Stimulated activated naive CD8-positive, alpha-beta T cell treated with anti-CD3 and anti-CD28 coated beads, Interleukin-15, amount 100 ng/mL, for 72 hours (primary cell): Measurements from ENCODE around the gene PTPRN2.
"Not testable (repeated sequence)": the region's sequence is repeated elsewhere in the genome, so short reads cannot be mapped to it uniquely, and the experiment has no call there.

Source experiments
- ATAC-seq: fragments of 150-1000 bp; cut with Tn5 transposase; 2 replicates; pipeline ENCODE4 v1.10.0; 2021; ENCODE audit warnings: mild to moderate bottlenecking, moderate library complexity
- DNase-seq, 2 donors: peaks; one replicate each; pipeline ENCODE4 v3.0.0; 2021 to 2022
- H3K27ac Mint-ChIP-seq, 2 donors: one replicate each; pipeline ENCODE4 v1.8.0; 2022; ENCODE audit warnings: mild to moderate bottlenecking in 2 of 2, mixed read lengths in 2 of 2, moderate library complexity in 2 of 2
- H3K27me3 Mint-ChIP-seq: one replicate; pipeline ENCODE4 v1.8.0; 2022; ENCODE audit warnings: mixed read lengths
- H3K4me1 Mint-ChIP-seq: one replicate; pipeline ENCODE4 v1.8.0; 2022; ENCODE audit warnings: mild to moderate bottlenecking, mixed read lengths
- H3K4me3 Mint-ChIP-seq, 2 donors: one replicate each; pipeline ENCODE4 v1.8.0; 2022; ENCODE audit warnings: mild to moderate bottlenecking in 2 of 2, mixed read lengths in 2 of 2, moderate library complexity in 1 of 2
- H3K9me3 Mint-ChIP-seq, 2 donors: one replicate each; pipeline ENCODE4 v1.8.0; 2022; ENCODE audit warnings: mixed read lengths in 2 of 2

Gene PTPRN2

DNA sequence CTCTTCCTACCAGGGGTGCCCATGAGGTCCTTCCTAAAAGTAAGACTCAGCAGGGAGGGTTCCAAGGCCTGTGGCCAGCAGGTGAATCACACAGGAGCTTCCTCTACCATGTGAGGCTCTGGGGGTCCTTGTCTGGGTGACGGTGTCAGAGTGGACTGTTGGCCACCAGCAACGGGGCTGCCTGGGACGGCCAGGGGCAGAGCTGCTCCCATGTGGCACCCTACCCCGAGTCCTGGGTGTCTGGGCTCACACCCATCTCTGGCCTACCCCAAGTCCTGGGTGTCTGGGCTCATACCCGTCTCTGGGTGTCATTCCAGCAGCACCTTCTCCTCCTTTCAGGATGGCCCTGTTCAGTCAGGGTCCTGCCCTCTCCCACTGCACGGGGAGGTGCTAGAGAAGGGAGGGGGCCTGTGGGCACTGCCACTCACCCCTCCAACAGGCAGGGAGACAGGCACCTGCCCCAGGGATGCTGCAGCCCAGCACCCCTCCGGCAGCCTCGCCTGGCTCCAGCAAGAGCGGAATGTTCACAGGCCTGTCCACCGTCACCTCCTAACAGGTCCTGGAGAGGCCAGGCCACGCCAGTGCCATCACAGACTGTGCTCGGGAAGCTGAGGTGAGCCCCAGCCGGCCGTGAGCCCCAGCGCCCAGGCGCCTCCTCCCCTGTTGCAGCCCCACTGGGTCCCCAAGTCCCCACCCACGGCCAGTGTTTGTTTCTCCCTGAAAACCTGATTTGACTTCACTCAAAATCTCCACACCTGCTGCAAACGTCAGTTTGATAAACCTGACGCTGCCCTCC is 143.7 kb downstream of the PTPRN2 start:
- DNase-seq (no peak), ATAC-seq (peak; percentile 33)
- no peaks in the 10 kb centered on the region for H3K4me1 Mint-ChIP-seq
- H3K9me3 Mint-ChIP-seq, result peaks cover 21 to 22% of the 10 kb centered on the region in 2 donors
- H3K4me3 Mint-ChIP-seq, result no peak overlapping the region
- peaks cover 21% of the 10 kb centered on the region for H3K27me3 Mint-ChIP-seq
- peak overlapping the region in 1 of 2 donors; percentile 68 for H3K27ac Mint-ChIP-seq

DNA sequence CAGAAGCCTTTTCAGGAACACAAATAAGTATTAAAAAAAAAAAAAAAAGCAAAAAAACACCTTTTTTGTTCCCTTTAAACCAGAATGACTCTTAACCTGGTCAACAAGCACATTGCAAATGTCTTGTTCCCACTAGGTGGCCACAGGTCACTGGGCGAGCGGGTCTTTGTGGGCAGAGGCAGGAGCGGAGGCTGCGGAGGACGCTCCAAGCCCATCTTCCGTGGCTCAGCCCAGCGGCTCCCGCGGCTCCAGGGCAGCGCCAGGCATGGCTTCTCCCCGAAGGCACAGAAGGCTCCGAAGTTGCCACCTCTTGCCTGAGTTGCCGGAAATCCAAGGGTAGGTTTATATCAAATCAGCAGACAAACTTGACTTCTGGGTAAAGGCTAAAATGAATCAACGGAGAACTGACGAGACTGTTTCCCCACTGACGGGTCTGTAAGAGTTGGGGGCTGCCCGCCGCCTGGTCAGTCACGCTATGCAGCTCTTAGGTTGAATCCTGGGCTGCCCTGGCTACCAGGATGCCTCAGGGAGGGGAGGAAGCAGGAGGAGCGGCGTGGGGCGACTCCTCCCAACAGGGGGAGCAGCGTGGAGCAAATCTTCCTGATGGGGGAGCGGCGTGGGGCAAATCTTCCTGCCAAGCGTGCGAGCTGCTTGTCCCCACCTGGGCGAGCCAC is 144.5 kb downstream of the PTPRN2 start:
- H3K27me3 Mint-ChIP-seq, result peaks cover 26% of the 10 kb centered on the region
- no peak overlapping the region for H3K27ac Mint-ChIP-seq
- H3K4me1 Mint-ChIP-seq, result no peaks in the 10 kb centered on the region
- no peak for ATAC-seq
- H3K4me3 Mint-ChIP-seq, result no peak overlapping the region
- no peak for DNase-seq
- peaks cover 21 to 22% of the 10 kb centered on the region in 2 donors for H3K9me3 Mint-ChIP-seq

DNA sequence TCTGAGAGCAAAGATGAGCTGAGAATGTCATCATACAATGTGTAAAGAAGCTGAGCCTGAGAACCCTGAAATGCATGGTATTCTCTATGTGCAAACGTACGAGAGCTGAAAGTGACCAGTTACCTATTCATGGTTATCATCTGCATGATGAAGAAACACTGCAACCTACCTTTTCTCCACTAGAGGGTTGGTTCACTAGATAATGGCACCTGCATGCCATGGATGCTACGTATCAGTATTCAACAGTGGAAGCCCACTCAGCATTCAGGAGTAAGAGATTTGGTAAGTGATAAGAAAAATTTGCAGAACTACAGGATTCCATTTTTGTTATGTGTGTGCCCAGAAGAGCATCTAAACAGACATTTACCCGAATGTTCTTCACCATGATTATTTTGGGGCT is 145.4 kb downstream of the PTPRN2 start:
- DNase-seq, result no peak

DNA sequence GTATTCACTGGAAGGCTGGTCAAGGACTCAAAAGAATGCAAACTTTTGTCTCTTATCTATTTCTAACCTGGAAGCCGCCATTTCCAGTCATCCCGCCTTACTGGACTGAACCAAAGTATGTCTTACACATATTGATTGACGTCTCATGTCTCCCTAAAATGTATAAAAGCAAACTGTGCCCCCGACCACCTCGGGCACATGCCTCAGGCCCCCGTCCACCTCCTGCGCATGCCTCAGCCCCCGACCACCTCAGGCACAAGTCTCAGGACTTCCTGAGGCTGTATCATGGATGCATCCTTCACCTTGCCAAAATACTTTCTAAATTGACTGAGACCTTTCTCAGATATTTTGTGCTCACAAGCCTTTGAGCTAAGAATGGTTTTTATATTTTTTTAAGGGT is 148.6 kb downstream of the PTPRN2 start:
- peaks cover 41% of the 10 kb centered on the region for H3K27me3 Mint-ChIP-seq
- no peaks in the 10 kb centered on the region for H3K4me1 Mint-ChIP-seq
- no peak overlapping the region for H3K27ac Mint-ChIP-seq
- no peak for DNase-seq
- H3K4me3 Mint-ChIP-seq, result no peak overlapping the region
- H3K9me3 Mint-ChIP-seq, result peaks cover 21 to 22% of the 10 kb centered on the region in 2 donors
- no peak for ATAC-seq

More for the DNA sequence above, 145.4 kb downstream of the PTPRN2 start:
- Mint-ChIP-seq H3K27ac (no peak overlapping the region), H3K27me3 (peaks cover 32% of the 10 kb centered on the region), H3K4me1 (no peaks in the 10 kb centered on the region), H3K9me3 (peaks cover 21 to 22% of the 10 kb centered on the region in 2 donors), H3K4me3 (no peak overlapping the region)
- ATAC-seq, result no peak

DNA sequence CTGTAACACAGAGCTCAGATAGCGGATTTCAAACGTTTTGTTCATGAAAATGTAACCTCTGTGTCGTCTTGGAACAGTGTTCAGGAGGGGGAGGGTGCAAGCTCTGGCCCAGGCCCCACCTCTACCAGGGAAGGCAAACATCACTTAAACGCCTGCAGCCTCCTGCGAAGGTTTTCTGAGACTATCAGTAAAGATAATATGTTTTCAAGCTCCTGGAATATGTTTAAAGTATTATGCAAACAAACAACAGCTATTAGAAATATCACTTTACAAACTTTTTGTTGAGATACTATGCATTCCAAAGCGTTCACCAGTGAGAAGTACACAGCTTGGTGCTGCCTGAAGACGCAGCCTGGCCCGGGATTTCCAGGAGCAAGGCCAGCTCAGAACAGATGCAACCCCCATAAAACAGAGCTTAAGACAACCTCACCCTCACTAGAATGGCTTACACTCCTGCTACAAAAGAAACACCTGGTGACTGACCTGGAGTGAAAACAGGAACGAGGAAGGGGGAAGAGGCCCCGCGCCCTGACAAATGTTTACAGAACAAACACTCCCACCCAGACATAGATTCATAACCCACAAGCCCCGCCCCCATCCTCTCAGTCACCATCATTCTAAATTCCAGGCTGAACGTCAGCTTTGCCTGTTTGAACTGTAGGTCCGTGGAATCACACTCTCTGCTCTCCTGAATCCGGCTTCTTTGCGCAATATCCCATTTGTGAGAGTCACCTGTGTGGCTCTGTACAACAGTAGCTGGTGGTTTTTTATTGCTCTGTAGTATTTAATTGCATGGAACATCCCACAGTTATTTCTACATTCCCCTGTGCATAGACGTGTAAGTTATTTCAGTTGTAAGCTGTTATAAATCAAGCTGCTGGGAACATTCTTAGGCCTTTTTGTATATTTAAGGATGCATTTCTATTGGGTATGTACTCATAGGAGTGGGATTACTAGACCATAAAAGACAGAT is 155.0 kb downstream of the PTPRN2 start:
- Mint-ChIP-seq H3K27me3 (peaks cover 52% of the 10 kb centered on the region), H3K4me3 (no peak overlapping the region)

DNA sequence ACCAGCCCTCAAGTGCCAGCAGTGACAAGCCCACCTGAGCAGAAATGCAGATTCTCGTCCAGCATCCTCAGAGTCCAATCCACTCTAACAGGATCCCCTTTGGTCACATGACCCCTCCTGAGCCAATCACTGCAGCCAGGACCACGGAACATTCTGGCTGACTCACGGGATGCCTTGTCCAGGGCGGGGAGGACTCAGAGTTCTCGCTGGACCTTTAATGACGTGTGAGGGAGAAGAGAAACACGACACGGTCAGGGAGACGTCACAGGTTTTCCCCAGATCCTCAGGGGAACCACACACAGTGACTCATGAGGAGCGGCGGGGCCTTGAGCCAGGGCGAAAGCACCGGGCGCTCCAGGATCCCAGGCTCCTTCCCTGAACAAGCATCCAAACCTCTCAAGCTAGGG is 155.7 kb downstream of the PTPRN2 start:
- ATAC-seq (no peak), DNase-seq (no peak)
- Mint-ChIP-seq H3K27me3 (peaks cover 45% of the 10 kb centered on the region), H3K4me3 (no peak overlapping the region), H3K4me1 (peaks cover 7% of the 10 kb centered on the region), H3K9me3 (no peaks in the 10 kb centered on the region), H3K27ac (peak overlapping the region in 1 of 2 donors; percentile 63)

More for the DNA sequence above, 155.0 kb downstream of the PTPRN2 start:
- DNase-seq (no peak), ATAC-seq (no peak)
- Mint-ChIP-seq H3K4me1 (peaks cover 7% of the 10 kb centered on the region), H3K9me3 (no peaks in the 10 kb centered on the region), H3K27ac (no peak overlapping the region)

DNA sequence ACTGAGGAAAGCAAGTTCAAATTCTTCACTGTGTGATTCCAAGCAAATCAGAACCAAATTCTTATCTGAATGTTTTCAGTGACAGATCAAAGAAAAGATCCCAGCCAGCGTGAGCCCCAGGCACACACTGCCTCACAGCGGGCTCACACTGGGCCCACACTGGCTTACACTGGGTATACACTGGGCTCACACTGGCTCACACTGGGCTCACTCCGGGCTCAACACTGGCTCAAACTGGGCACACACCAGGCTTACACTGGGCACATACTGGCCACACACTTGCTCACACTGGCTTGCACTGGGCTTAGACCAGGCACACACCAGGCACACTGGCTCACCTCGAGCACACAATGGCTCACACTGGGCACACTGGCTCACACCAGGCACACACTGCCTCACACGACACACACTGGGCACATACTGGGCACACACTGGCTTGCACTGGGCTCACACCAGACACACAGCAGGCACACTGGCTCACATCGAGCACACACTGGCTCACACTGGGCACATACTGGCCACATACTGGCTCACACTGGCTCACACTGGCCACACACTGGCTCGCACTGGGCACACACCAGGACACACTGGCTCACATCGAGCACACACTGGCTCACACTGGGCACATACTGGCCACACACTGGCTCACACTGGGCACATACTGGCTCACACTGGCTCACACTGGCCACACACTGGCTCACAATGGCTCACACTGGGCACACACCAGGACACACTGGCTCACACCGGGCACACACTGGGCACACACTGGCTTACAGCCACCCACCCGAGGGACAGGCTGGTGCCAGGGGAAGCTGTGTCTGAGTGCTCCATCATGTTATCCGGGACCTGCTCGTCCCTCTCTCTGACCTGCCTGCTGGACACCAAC is 156.3 kb downstream of the PTPRN2 start:
- Mint-ChIP-seq H3K4me3 (no peak overlapping the region), H3K27me3 (peaks cover 39% of the 10 kb centered on the region), H3K4me1 (peaks cover 7% of the 10 kb centered on the region), H3K27ac (no peak overlapping the region), H3K9me3 (no peaks in the 10 kb centered on the region)
- ATAC-seq, result peak; percentile 45
- DNase-seq, result no peak

DNA sequence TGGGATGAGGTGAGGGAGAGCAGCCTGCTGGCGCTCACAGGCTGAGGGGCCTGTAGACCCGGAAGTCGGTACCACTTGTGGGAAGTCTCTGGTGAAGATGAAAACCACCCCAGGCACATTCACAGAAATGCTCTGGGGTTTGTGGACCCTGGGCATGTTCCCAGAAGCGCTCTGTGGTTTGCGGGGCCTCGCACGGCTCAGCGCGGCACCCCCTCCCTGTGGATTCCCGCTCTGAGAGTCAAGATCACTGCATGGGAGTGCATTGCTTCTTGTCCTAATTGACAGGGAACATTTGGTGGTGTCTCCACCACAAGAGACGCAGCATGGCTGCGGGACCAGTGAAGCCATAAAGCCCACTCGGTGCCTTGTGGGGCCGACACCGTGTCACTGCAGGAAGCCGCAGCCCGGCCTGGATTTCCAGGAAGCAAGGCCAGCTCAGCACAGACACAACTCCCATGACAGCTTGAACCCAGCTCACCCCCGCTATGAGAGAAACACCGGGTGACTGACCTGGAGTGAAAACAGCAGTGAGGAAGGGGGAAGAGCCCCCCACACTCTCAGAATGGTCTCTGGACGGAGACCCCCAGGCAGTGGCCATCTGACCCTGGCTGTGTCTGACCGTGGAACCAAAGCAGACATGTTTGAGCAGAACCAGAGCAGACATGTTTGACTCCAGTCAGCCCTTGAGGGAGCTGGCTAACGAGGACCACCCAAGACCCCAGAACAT is 157.2 kb downstream of the PTPRN2 start:
- Mint-ChIP-seq H3K27me3 (peaks cover 31% of the 10 kb centered on the region), H3K9me3 (no peaks in the 10 kb centered on the region), H3K27ac (no peak overlapping the region), H3K4me3 (no peak overlapping the region), H3K4me1 (peaks cover 7% of the 10 kb centered on the region)
- no peak for DNase-seq
- ATAC-seq, result no peak

DNA sequence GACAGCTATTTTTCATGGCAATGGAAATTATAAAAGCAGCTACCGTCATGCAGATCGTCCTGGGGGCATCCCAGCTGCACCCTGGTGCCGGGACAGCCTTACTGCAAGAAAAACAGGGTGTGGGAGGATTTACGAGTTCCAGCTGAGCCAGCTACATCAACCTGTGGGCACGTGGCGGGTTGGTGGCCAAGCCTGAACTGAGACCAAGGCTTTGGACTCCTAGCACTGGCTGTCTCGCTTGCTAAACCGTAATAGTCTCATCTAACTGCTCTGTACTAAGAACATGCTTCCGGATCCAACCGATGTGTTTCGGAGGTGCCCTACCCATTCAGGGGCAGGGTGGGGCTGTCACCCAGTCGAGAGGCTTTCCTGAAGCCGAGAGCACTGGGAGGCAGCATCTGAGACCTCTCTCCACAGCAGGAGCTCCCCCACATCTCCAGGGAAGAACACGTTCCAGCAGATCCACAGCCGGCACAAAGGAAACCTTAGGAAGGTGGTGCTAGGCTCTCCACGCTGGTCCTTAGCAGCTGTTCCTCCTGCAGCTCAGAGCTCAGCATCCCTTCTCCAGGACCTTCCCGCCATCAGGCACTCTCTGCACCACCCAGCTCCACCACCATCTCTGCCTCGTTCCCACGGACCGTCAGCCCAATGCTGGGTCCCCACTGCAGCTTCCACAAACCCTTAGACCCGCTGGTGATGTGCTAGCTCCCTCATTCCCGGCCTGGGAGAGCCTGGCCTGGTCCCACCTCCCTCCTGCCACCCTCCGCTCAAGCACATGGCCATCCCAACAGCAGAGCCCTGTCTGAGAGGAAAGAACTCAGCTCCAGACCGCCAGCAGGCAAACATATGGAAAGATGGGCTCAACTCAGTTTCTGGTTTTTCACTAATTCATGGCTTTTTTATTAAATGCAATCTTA is 158.5 kb downstream of the PTPRN2 start:
- Mint-ChIP-seq H3K9me3 (no peaks in the 10 kb centered on the region), H3K27ac (no peak overlapping the region), H3K27me3 (peaks cover 20% of the 10 kb centered on the region), H3K4me1 (peaks cover 7% of the 10 kb centered on the region), H3K4me3 (no peak overlapping the region)
- DNase-seq, result no peak
- ATAC-seq, result no peak

DNA sequence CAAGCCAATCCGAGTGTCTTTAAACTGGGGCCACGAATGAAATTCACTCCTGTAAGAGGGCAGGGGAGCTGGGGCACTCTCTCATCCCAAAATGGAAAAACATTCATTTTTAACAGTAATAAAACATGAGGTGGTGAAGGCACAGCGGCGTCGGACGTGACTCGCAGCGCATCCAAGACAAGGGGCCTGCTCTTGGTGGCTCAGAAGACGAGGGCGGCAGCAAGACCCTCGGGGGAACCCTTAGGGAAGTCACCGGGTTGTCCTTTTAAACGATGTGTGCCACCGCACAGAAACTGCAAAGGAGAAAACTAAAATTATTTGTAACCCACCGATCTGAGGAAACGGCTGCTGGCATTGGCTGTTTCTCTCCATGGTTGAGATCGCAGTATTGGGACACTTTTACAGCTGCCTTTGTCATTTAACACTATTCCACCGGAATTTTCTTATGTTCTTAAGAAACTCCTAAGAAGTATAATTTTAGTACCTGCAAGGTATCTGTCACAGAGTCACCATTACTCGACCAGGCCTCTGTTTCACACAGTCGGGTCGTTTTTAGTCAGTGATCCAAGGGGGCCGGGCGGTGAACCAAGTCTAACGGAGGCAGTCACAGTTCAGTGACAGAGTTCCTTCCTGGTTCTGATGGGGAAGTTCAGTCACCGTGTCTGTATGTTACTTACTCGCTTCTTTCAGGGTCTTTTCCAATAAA is 159.3 kb downstream of the PTPRN2 start:
- no peak overlapping the region for H3K27ac Mint-ChIP-seq
- H3K9me3 Mint-ChIP-seq, result no peaks in the 10 kb centered on the region
- DNase-seq, result no peak
- H3K4me1 Mint-ChIP-seq, result peaks cover 7% of the 10 kb centered on the region
- peaks cover 20% of the 10 kb centered on the region for H3K27me3 Mint-ChIP-seq
- no peak overlapping the region for H3K4me3 Mint-ChIP-seq
- no peak for ATAC-seq

DNA sequence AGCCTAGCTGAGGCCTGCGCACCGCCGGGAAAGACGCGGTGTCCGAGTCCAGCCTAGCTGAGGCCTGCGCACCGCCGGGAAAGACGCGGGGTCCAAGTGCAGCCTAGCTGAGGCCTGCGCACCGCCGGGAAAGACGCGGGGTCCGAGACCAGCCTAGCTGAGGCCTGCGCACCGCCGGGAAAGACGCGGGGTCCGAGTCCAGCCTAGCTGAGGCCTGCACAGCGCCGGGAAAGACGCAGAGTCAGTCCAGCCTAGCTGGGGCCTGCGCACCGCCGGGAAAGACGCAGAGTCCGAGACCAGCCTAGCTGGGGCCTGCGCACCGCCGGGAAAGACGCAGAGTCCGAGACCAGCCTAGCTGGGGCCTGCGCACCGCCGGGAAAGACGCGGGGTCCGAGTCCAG is 161.9 kb downstream of the PTPRN2 start:
- H3K27ac Mint-ChIP-seq, H3K4me3 Mint-ChIP-seq, H3K9me3 Mint-ChIP-seq, DNase-seq, H3K27me3 Mint-ChIP-seq, ATAC-seq, H3K4me1 Mint-ChIP-seq: not testable (repeated sequence)

DNA sequence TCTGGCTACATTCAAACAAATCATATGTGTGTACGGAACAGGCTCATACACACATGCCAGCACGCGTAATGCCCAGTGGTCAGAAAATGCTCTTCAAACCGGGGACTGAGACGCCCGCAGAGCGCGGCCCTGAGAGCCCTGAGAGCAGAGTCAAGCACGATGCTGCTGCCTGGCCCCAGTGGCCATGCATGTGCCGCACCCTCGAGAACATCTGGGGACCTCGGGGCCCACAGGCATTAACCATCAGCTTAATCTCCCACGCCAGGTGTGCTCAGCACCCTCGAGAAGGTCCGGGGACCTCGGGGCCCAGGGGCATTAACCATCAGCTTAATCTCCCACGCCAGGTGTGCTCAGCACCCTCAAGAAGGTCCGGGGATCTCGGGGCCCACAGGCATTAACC is 163.1 kb downstream of the PTPRN2 start:
- DNase-seq, result no peak
- no peaks in the 10 kb centered on the region for H3K4me1 Mint-ChIP-seq
- no peak overlapping the region for H3K27ac Mint-ChIP-seq
- H3K27me3 Mint-ChIP-seq, result peaks cover 9% of the 10 kb centered on the region
- no peaks in the 10 kb centered on the region for H3K9me3 Mint-ChIP-seq
- ATAC-seq, result no peak
- no peak overlapping the region for H3K4me3 Mint-ChIP-seq

DNA sequence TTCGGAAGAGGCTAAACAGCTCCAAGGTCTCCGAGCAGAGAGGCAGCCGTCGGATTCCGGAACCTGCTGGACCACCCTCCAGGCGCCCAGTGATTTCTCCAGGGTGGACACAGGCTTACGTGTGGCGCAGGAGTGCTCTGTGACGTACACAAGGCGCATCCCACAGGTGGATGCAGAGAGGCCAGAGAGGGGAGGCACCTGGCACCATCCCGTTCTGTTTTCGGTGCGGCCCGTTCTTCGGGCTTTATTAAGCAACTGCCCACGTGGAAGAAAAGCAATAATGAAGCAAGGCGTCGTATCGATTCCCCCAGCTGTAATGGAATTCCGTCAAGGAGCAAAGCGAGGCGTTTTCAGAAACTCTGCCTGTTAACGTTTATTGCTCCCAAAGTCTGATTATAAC is 163.6 kb downstream of the PTPRN2 start:
- H3K27me3 Mint-ChIP-seq, result peaks cover 9% of the 10 kb centered on the region
- H3K27ac Mint-ChIP-seq, result no peak overlapping the region
- no peaks in the 10 kb centered on the region for H3K4me1 Mint-ChIP-seq
- H3K4me3 Mint-ChIP-seq, result no peak overlapping the region
- H3K9me3 Mint-ChIP-seq, result no peaks in the 10 kb centered on the region
- ATAC-seq (no peak), DNase-seq (no peak)
